NB4 (cell line): ENCODE data around the gene CBX1.

Source experiments
- CTCF ChIP-seq: IDR thresholded peaks from one replicate; pipeline ENCODE4 v1.5.1; 2012; ENCODE audit warnings: low read depth, low read length
- POLR2A ChIP-seq: IDR thresholded peaks from 2 replicates; pipeline ENCODE4 v1.6.1; 2011; ENCODE audit warnings: mild to moderate bottlenecking; ENCODE audit not compliant: insufficient read length; ENCODE audit errors: extremely low read depth

- TF ChIP-seq POLR2A: no peak
- TF ChIP-seq CTCF: no peak
Observed at GRCh38 chr17:48104440-48104839, 3.2 kb upstream of the CBX1 start.
